GM12878 (cell line): ENCODE results near the gene SMIM26. TPM values are rescaled to one million over a fixed set of nuclear protein-coding genes. Genes with fewer than 3 reads are reported as not detected.

Source experiments
- ATAC-seq: fragments of 200-7000 bp; cut with Tn5 transposase; 3 replicates; pipeline ENCODE4 v1.9.1; 2020; ENCODE audit warnings: mild to moderate bottlenecking, moderate library complexity
- BruUV-seq: library from RNA; stranded (reverse); fragments of 400-500 nt; replicated peaks from 2 replicates; lab custom pipeline; 2021; lab: Mats Ljungman, UMichigan
- CTCF ChIA-PET: fragments of 300-600 bp; sonication (Branson Sonifier 250); formaldehyde crosslinking; extraction: SDS; loops from one replicate; lab custom pipeline; 2021; ENCODE audit warnings: inconsistent platforms; lab: Yijun Ruan, JAX
- POLR2A ChIA-PET: fragments of 350-600 bp; formaldehyde crosslinking; extraction: SDS; loops from one replicate; lab custom pipeline; 2021; ENCODE audit warnings: inconsistent platforms; lab: Charles Lee
- RAD21 ChIA-PET: fragments of 300-600 bp; sonication (Branson Sonifier 250); formaldehyde crosslinking; loops from one replicate; lab custom pipeline; 2023; ENCODE audit warnings: antibody characterized with exemption; ENCODE audit not compliant: unreplicated experiment; lab: Charles Lee
- SMC1A ChIA-PET: fragments of 300-600 bp; sonication (Branson Sonifier 250); formaldehyde crosslinking; loops from one replicate; lab custom pipeline; 2023; ENCODE audit not compliant: unreplicated experiment, uncharacterized antibody; lab: Charles Lee
- DNase-seq: peaks from one replicate; pipeline ENCODE4 v3.0.0-alpha.2; 2011; ENCODE audit warnings: low read depth, low spot score
- FAIRE-seq: peaks from 3 replicates; lab custom pipeline; 2011; peaks lifted over from hg19 to GRCh38; lab: Jason Lieb, UNC
- H2AFZ ChIP-seq: 2 replicates; pipeline ENCODE4 v1.6.0; 2011; ENCODE audit warnings: low read depth, low read length, control low read depth; ENCODE audit not compliant: control insufficient read depth
- H3K27ac ChIP-seq: 2 replicates; pipeline ENCODE4 v1.5.1; 2011; ENCODE audit warnings: control low read depth; ENCODE audit not compliant: control insufficient read depth, insufficient read depth
- H3K27me3 ChIP-seq, 2 experiments: replicated peaks in 1 of 2; 2 replicates each; pipeline versions ENCODE4 v1.6.0 to v1.6.1; 2011; ENCODE audit warnings: low read length in 1 of 2; ENCODE audit not compliant: control insufficient read depth in 2 of 2, insufficient read depth in 2 of 2
- H3K36me3 ChIP-seq, 2 experiments: 2 replicates each; pipeline ENCODE4 v1.5.1; 2011; ENCODE audit warnings: low read length in 1 of 2; ENCODE audit not compliant: control insufficient read depth in 2 of 2, insufficient read depth in 2 of 2
- H3K4me1 ChIP-seq: 2 replicates; pipeline ENCODE4 v1.6.1; 2011; ENCODE audit warnings: mild to moderate bottlenecking, low read length, moderate library complexity, mixed read lengths; ENCODE audit not compliant: control insufficient read depth, insufficient read depth
- H3K4me2 ChIP-seq: 2 replicates; pipeline ENCODE4 v1.6.0; 2011; ENCODE audit warnings: control low read depth; ENCODE audit not compliant: control insufficient read depth, insufficient read depth
- H3K4me3 ChIP-seq: fragments of 200-600 bp; sonication (generic); 2 replicates; pipeline ENCODE4 v1.5.1; 2016
- H3K79me2 ChIP-seq: 2 replicates; pipeline ENCODE4 v1.6.0; 2011; ENCODE audit warnings: low read length; ENCODE audit not compliant: control insufficient read depth, insufficient read depth
- H3K9ac ChIP-seq: 2 replicates; pipeline ENCODE4 v1.8.0; 2011; ENCODE audit warnings: low read length, control low read depth, mixed read lengths; ENCODE audit not compliant: control insufficient read depth, insufficient read depth
- H3K9me3 ChIP-seq: replicated peaks from 3 replicates; pipeline ENCODE4 v1.5.1; 2011; ENCODE audit warnings: mild to moderate bottlenecking, low read length; ENCODE audit not compliant: control insufficient read depth, insufficient read depth
- H4K20me1 ChIP-seq: 2 replicates; pipeline ENCODE4 v1.6.0; 2011; ENCODE audit not compliant: control insufficient read depth, insufficient read depth
- CHD1 ChIP-seq: IDR thresholded peaks from 2 replicates; pipeline ENCODE4 v1.6.1; 2012; ENCODE audit warnings: low read depth, low read length, improper control_type of control experiment
- CREB1 ChIP-seq: IDR thresholded peaks from 2 replicates; pipeline ENCODE4 v1.6.1; 2012; ENCODE audit warnings: low read depth, mild to moderate bottlenecking, inconsistent platforms
- EGR1 ChIP-seq, 2 experiments: IDR thresholded peaks; 1 replicate in 1 of 2; 2 replicates in 1 of 2; pipeline ENCODE4 v1.6.1; 2011 to 2012; ENCODE audit warnings: low read depth in 2 of 2, low read length in 2 of 2, borderline replicate concordance in 1 of 2, mild to moderate bottlenecking in 1 of 2, moderate library complexity in 1 of 2
- EP300 ChIP-seq, 2 experiments: fragments of 150-350 bp in 1 of 2; IDR thresholded peaks; 2 replicates each; pipeline ENCODE4 v1.6.1; 2011 to 2012; ENCODE audit warnings: low read depth in 2 of 2, low read length in 2 of 2, borderline replicate concordance in 1 of 2, improper control_type of control experiment in 1 of 2, inconsistent platforms in 1 of 2; ENCODE audit not compliant: control insufficient read depth in 1 of 2
- RAD21 ChIP-seq: IDR thresholded peaks from 2 replicates; pipeline ENCODE4 v1.6.1; 2011; ENCODE audit warnings: mild to moderate bottlenecking, low read depth, low read length, moderate library complexity; ENCODE audit not compliant: insufficient read depth
- REST ChIP-seq: IDR thresholded peaks from 2 replicates; pipeline ENCODE4 v1.6.1; 2012; ENCODE audit warnings: mild to moderate bottlenecking, low read depth, low read length
- SIX5 ChIP-seq: IDR thresholded peaks from 2 replicates; pipeline ENCODE4 v1.6.1; 2011; ENCODE audit warnings: mild to moderate bottlenecking, low read depth, low read length, moderate library complexity; ENCODE audit not compliant: severe bottlenecking
- ZBTB40 ChIP-seq: fragments of 450-650 bp; IDR thresholded peaks from 2 replicates; pipeline ENCODE4 v1.6.1; 2016; ENCODE audit warnings: mild to moderate bottlenecking, moderate library complexity, borderline replicate concordance
- ZNF24 ChIP-seq: fragments of 450-650 bp; IDR thresholded peaks from 2 replicates; pipeline ENCODE4 v1.6.1; 2017; ENCODE audit warnings: antibody characterized with exemption, mild to moderate bottlenecking
- WGBS: methylation state at CpG from one replicate; pipeline ENCODE4 v1.1.6; 2016; ENCODE audit warnings: low lambda C conversion rate; ENCODE audit not compliant: insufficient replicate concordance, insufficient coverage; ENCODE audit errors: missing lambda C conversion rate; 5-methylcytosine and 5-hydroxymethylcytosine counted together
- in situ Hi-C: fragments of 300-500 bp; cut with MboI; formaldehyde crosslinking; loops from 9 replicates; pipeline ENCODE4 v1.14.3; 2018; ENCODE audit warnings: mixed read lengths
- intact Hi-C: fragments of 100-400 bp; cut with micrococcal nuclease; formaldehyde crosslinking; loops from one replicate; pipeline ENCODE4 v1.14.2; 2022; ENCODE audit not compliant: unreplicated experiment
- polyA plus RNA-seq, 11 experiments: library from polyadenylated mRNA; depleted of rRNA in 4 of 11; unstranded in 6 of 11; stranded (reverse) in 5 of 11; fragments of >200 nt; fragmentation: Nextera tagmentation in 4 of 11; fragmentation: Illumina TruSeq in 1 of 11; extraction: Ambion mirVana in 4 of 11; extraction: Trizol in 1 of 11; gene quantifications; 1 replicate in 1 of 11; 2 replicates in 10 of 11; pipeline versions ENCODE4 v1.2.1 to v1.2.3, GENCODE V29; 2011 to 2016; ENCODE audit warnings: inconsistent platforms in 2 of 11, missing spikeins in 2 of 11, low read depth in 1 of 11
- total RNA-seq, 4 experiments: library from RNA; depleted of rRNA in 3 of 4; stranded (reverse); fragments of >200 nt in 3 of 4; fragmentation: Illumina TruSeq in 1 of 4; extraction: Trizol in 1 of 4; gene quantifications; 2 replicates each; pipeline versions ENCODE4 v1.2.1 to v1.2.3, GENCODE V29; 2013 to 2021

Gene SMIM26
- total and polyA plus RNA-seq, 10 of the 15 experiments (the other 5 are each of a cell fraction or from before 2014, with no cell fraction given) = 74.3 to 329 (median 176) TPM

- TF ChIP-seq EGR1 (IDR thresholded peaks at IDR 0.05; ENCODE audit: borderline replicate concordance in 1 of 2, low read depth in 2 of 2, low read length in 2 of 2) = no peak
- TF ChIP-seq, all 136 proteins: peak for 0
- H3K9ac ChIP-seq = no peak overlapping the region
- POLR2A ChIA-PET = no interaction called here
- WGBS = 100% methylated on average over 2 of the region's 2 CpGs
- RAD21 ChIA-PET = no interaction called here
- no TSS peak for BruUV-seq
- no peaks in the 10 kb centered on the region for H4K20me1 ChIP-seq
- no peak overlapping the region for H3K4me2 ChIP-seq
- DNase-seq (no peak), ATAC-seq (no peak), FAIRE-seq (no peak)
- CTCF ChIA-PET = no interaction called here
- no peak overlapping the region for H2AFZ ChIP-seq
- in situ Hi-C loops (no loop called here), intact Hi-C loops (no loop called here)
- no peaks in the 10 kb centered on the region for H3K79me2 ChIP-seq
- H3K9me3 ChIP-seq = no peaks in the 10 kb centered on the region
- no peak overlapping the region for H3K4me3 ChIP-seq
- no peak overlapping the region for H3K27ac ChIP-seq
- H3K4me1 ChIP-seq = no peaks in the 10 kb centered on the region
- SMC1A ChIA-PET = no interaction called here
- no peaks in the 10 kb centered on the region for H3K27me3 ChIP-seq
- peaks cover 8 to 33% of the 10 kb centered on the region in 2 experiments for H3K36me3 ChIP-seq
These were observed 29.6 kb upstream of the SMIM26 start for GRCh38 chr20:18537651-18538050.

- H3K9me3 ChIP-seq = no peaks in the 10 kb centered on the region
- H4K20me1 ChIP-seq = no peaks in the 10 kb centered on the region
- H3K4me1 ChIP-seq = no peaks in the 10 kb centered on the region
- no peaks in the 10 kb centered on the region for H3K79me2 ChIP-seq
- intact Hi-C loops = no loop called here
- POLR2A ChIA-PET = no interaction called here
- H3K36me3 ChIP-seq = peaks cover 5 to 33% of the 10 kb centered on the region in 2 experiments; a peak in 3 of 4 replicates
- FAIRE-seq (no peak), DNase-seq (no peak), ATAC-seq (no peak)
- CTCF ChIA-PET = no interaction called here
- no peaks in the 10 kb centered on the region for H3K27me3 ChIP-seq
- RAD21 ChIA-PET = no interaction called here
- no peak overlapping the region for H3K27ac ChIP-seq
- H3K4me3 ChIP-seq = no peak overlapping the region
- 86% methylated on average over 5 of the region's 5 CpGs for WGBS
- no peak overlapping the region for H3K4me2 ChIP-seq
- no peak overlapping the region for H3K9ac ChIP-seq
- no peak overlapping the region for H2AFZ ChIP-seq
- BruUV-seq = no TSS peak
- in situ Hi-C loops = no loop called here
- SMC1A ChIA-PET = no interaction called here
- no peak for TF ChIP-seq ZNF24
- TF ChIP-seq CHD1 = no peak
- TF ChIP-seq CREB1 = no peak
- no peak for TF ChIP-seq SIX5
- no peak for TF ChIP-seq REST
- TF ChIP-seq ZBTB40 = no peak
- no peak for TF ChIP-seq EP300 (IDR thresholded peaks at IDR 0.05; ENCODE audit: borderline replicate concordance in 1 of 2, control insufficient read depth in 1 of 2, low read depth in 2 of 2, low read length in 2 of 2)
- TF ChIP-seq RAD21 = no peak
These were observed 25.5 kb upstream of the SMIM26 start for GRCh38 chr20:18541741-18542140.
